NB4 (cell line): ENCODE results near the gene CLTCL1.

Experiments used
- DNase-seq: peaks from one replicate; pipeline ENCODE4 v3.0.0; 2010; ENCODE audit warnings: low read depth
- H3K4me3 ChIP-seq: one replicate; pipeline ENCODE4 v1.5.1; 2011; ENCODE audit warnings: mild to moderate bottlenecking, low read depth, low read length, moderate library complexity
- MYC ChIP-seq: IDR thresholded peaks from 2 replicates; pipeline ENCODE4 v1.6.1; 2011; ENCODE audit warnings: low read depth, low read length
- POLR2A ChIP-seq: IDR thresholded peaks from 2 replicates; pipeline ENCODE4 v1.6.1; 2011; ENCODE audit warnings: mild to moderate bottlenecking; ENCODE audit not compliant: insufficient read length; ENCODE audit errors: extremely low read depth
- TF ChIP-seq, protein P1 (sequence below): IDR thresholded peaks from 2 replicates; pipeline ENCODE4 v1.6.1; 2011; ENCODE audit warnings: low read depth, low read length
- TF ChIP-seq, protein P2 (sequence below): IDR thresholded peaks from one replicate; pipeline ENCODE4 v1.5.1; 2012; ENCODE audit warnings: low read depth, low read length

The CLTCL1 gene

DNA sequence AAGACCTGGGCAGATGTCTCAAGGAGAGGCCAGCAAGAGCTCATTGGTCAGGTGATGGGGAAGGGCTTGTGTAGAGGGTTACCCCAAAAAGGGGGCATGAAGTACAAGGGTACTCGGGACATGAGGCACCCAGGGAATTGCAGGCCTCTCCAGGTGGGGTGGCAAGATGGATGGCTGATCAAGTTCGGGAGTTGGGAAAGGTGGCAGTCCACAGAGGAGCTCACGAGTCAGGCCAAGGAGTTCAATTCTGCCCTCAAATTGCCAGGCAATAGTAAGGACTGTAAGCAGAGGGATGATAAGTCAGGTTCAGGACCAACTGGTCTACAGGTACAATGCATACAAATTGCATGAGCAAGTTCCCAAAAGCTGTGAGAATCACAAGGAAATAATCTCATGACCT, 70.7 kb downstream of the CLTCL1 start:
- DNase-seq = no peak
- no peak overlapping the region for H3K4me3 ChIP-seq
- TF ChIP-seq MYC (no peak), POLR2A (no peak)
- TF ChIP-seq, protein P1, sequence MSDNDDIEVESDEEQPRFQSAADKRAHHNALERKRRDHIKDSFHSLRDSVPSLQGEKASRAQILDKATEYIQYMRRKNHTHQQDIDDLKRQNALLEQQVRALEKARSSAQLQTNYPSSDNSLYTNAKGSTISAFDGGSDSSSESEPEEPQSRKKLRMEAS = no peak
- TF ChIP-seq, protein P2, sequence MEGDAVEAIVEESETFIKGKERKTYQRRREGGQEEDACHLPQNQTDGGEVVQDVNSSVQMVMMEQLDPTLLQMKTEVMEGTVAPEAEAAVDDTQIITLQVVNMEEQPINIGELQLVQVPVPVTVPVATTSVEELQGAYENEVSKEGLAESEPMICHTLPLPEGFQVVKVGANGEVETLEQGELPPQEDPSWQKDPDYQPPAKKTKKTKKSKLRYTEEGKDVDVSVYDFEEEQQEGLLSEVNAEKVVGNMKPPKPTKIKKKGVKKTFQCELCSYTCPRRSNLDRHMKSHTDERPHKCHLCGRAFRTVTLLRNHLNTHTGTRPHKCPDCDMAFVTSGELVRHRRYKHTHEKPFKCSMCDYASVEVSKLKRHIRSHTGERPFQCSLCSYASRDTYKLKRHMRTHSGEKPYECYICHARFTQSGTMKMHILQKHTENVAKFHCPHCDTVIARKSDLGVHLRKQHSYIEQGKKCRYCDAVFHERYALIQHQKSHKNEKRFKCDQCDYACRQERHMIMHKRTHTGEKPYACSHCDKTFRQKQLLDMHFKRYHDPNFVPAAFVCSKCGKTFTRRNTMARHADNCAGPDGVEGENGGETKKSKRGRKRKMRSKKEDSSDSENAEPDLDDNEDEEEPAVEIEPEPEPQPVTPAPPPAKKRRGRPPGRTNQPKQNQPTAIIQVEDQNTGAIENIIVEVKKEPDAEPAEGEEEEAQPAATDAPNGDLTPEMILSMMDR = no peak

DNA sequence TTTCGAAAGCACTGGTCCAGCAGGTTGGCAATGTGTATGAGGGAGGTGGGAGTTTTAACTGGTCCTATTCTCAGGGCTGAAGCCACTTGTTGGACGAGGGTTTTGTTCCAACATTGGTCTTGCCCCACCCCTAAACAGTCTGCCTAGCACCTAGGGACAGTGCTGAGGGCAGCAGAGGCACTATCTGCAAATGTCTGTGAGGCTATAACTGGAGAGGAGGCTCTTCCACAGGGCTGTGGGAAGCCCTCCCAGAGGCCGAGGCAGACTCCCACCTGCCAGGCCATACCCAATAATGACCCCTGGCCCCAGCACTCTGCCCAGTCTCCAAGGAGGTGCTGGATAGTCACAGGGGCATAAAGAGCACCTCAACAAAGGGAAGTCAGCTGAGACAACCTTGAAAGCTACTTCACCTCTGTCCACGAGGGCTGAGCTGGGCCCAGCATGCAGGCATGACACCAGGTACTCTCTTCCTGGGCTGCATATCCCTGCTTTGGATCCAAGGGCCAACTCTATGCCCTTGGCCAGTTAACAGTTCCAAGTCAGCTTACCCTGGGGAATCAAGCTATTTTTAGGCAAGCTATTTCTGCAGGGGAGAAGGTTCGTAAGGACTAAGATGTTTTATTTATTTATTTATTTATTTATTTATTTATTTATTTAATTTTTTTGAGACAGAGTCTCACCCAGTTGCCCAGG, 72.8 kb downstream of the CLTCL1 start:
- TF ChIP-seq, protein P2 = no peak
- TF ChIP-seq MYC = no peak
- TF ChIP-seq, protein P1 = no peak
- no peak for TF ChIP-seq POLR2A

DNA sequence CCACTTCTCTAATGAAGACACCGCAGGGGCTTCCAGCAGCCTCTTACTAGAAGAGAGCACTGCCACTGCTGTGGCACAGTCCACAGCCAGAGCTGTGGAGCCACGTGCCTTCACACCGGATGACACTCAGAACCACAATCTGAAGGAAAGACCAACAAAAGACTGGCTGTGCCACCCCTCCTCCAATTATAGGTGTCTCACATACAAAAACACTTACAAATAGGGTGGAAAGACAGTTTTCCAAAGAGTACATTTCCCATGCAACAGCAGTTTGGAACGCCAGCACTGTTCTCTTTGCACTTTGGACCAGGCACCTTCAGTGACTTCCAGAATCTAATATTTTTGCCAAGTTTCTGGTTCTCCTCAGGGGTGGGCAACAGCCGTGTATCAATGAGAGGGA, 74.9 kb downstream of the CLTCL1 start:
- no peak for DNase-seq
- H3K4me3 ChIP-seq = no peak overlapping the region
- TF ChIP-seq POLR2A (no peak), MYC (no peak)
- TF ChIP-seq, protein P1 = no peak
- TF ChIP-seq, protein P2 = no peak

More for the DNA sequence above, 72.8 kb downstream of the CLTCL1 start:
- DNase-seq = no peak
- no peak overlapping the region for H3K4me3 ChIP-seq

DNA sequence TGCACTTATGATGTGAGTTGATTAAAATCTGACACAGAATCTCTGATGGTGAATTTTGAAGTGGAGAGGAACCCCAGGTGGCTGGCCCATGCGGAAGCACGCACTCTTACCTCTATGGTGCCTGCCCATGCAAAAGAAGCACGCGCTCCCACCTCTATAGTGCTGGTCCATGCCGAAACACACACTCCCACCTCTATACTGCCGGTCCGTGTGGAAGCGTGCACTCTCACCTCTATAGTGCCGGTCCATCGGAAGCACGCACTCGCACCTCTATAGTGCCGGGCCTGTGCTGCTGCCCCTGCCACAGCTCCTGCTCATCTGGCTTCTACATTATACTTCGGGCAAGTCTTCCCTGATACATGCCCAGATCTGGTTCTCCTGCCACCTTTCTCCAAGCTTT, 76.2 kb downstream of the CLTCL1 start:
- no peak for TF ChIP-seq MYC
- H3K4me3 ChIP-seq = no peak overlapping the region
- no peak for DNase-seq

DNA sequence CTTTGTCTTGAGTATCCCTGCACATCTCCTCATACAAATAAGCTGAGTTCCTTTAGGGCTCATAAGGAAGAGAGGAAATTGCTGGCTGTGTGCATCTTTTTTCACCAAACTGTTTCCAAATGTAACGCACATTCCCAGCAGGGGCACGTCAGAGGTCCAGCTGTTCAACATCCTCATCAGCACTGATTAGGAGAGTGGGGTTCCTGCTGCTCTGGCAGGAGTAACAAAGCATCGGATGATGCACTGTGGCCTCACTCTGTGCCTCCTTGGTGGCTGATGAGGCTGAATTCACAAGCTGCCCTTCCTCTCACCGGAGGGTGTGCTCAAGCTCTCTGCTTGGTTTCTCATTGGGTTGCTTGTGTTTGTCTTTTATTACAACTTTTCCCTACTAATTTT, 77.4 kb downstream of the CLTCL1 start:
- no peak overlapping the region for H3K4me3 ChIP-seq
- TF ChIP-seq MYC (no peak), POLR2A (no peak)
- TF ChIP-seq, protein P1 = no peak
- TF ChIP-seq, protein P2 = no peak
- DNase-seq = no peak

DNA sequence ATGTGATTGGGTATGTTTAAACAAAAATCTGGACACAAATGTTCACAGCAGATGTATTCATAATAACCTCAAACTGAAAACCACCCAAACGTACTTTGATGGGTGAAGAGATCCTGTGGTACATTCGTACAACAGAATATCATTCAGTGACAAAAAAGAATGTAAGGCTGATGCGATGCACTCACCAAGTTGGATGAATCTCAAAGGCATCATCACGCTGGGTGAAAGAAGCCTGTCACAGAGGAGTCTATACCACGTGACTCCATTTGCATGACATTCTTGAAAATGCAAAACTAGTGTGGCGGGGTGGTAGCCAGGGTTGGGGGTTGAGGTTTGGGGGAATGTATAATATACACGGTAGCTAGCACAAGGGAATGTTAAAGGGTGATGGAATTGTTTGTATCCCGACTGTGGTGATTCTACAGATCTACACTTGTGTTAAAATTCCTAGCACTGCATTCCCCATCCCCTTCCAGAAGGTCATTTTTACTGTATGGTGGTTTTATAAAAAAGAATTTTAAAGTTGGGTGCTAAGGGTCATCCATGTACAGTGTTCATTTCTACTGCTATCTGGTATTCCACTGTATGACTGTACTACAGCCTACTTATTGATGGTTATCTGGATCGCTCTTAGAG, 78.0 kb downstream of the CLTCL1 start:
- TF ChIP-seq, protein P1 = no peak
- TF ChIP-seq MYC = no peak
- TF ChIP-seq POLR2A = no peak
- TF ChIP-seq, protein P2 = no peak
- H3K4me3 ChIP-seq = no peak overlapping the region
- no peak for DNase-seq
